Stimulated activated CD8-positive, alpha-beta memory T cell treated with anti-CD3 and anti-CD28 coated beads, Interleukin-7, amount 100 ng/mL, for 48 hours (primary cell): Measurements from ENCODE around the gene SRGAP3.
A peak's percentile ranks its signal among the peaks of the same experiment; 100 is the strongest.
"Not testable (repeated sequence)": the region's sequence is repeated elsewhere in the genome, so short reads cannot be mapped to it uniquely, and the experiment has no call there.

Experiments used
- DNase-seq, 2 donors: peaks; one replicate each; pipeline ENCODE4 v3.0.0-alpha.2; 2020; ENCODE audit warnings: low read depth in 1 of 2; ENCODE audit errors: extremely low read depth in 1 of 2

Gene SRGAP3

GRCh38 chr3:9249273-9250192, at the start of gene SRGAP3:
Gene SRGAP3 (minus strand): TSS chr3:9249646. CDS start chr3:9248951, 695 bp downstream.
- DNase-seq: peak; percentile 28 to 63

- no peak for DNase-seq
Observed at GRCh38 chr3:9298236-9298635, 48.8 kb upstream of the SRGAP3 start.

GRCh38 chr3:9296241-9296640, 46.8 kb upstream of the SRGAP3 start:
- no peak for DNase-seq

- no peak for DNase-seq
Observed at GRCh38 chr3:9295007-9295406, 45.6 kb upstream of the SRGAP3 start.

- not testable (repeated sequence) for DNase-seq
Observed at GRCh38 chr3:9293953-9294352, 44.5 kb upstream of the SRGAP3 start.

- DNase-seq: no peak
Observed at GRCh38 chr3:9293076-9293475, 43.6 kb upstream of the SRGAP3 start.

GRCh38 chr3:9292516-9292915, 43.1 kb upstream of the SRGAP3 start:
- no peak for DNase-seq

- DNase-seq: no peak
Observed at GRCh38 chr3:9291821-9292410, 42.5 kb upstream of the SRGAP3 start.

- no peak for DNase-seq
Observed at GRCh38 chr3:9290566-9290965, 41.1 kb upstream of the SRGAP3 start.

- not testable (repeated sequence) for DNase-seq
Observed at GRCh38 chr3:9281533-9281932, 32.1 kb upstream of the SRGAP3 start.

- no peak for DNase-seq
Observed at GRCh38 chr3:9280451-9281219, 31.2 kb upstream of the SRGAP3 start.

GRCh38 chr3:9279966-9280365, 30.5 kb upstream of the SRGAP3 start:
- DNase-seq: no peak

- no peak for DNase-seq
Observed at GRCh38 chr3:9278498-9278897, 29.1 kb upstream of the SRGAP3 start.

GRCh38 chr3:9278085-9278484, 28.6 kb upstream of the SRGAP3 start:
- no peak for DNase-seq

- no peak for DNase-seq
Observed at GRCh38 chr3:9276761-9277370, 27.4 kb upstream of the SRGAP3 start.

- DNase-seq: no peak
Observed at GRCh38 chr3:9271903-9272302, 22.5 kb upstream of the SRGAP3 start.

- DNase-seq: no peak
Observed at GRCh38 chr3:9270704-9271103, 21.3 kb upstream of the SRGAP3 start.

- DNase-seq: no peak
Observed at GRCh38 chr3:9266716-9267115, 17.3 kb upstream of the SRGAP3 start.

- no peak for DNase-seq
Observed at GRCh38 chr3:9260305-9260704, 10.9 kb upstream of the SRGAP3 start.

GRCh38 chr3:9257092-9257491, 7.6 kb upstream of the SRGAP3 start:
- no peak for DNase-seq

- DNase-seq: no peak
Observed at GRCh38 chr3:9255976-9256375, 6.5 kb upstream of the SRGAP3 start.
